ENCODE results near the gene CREB1.

The CREB1 gene

DNA sequence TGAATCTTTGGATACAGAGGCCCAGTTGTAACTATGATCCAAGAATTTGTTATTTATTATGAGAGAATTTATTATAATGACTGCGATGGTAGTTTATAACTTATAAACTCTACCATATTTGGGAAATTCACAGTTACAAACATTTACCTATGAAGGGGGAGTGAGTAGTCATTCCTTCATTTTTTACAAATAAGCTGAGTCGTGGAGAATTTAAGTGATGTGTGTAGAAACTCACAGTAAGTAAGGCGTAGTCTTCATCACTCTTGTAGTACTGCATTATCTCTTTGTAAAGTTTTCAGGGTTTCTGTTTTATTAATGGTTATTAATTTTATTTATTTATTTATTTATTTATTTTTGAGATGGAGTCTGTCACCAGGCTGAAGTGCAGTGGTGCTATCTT is 13.5 kb downstream of the CREB1 start:
- DNase-seq, result no peak

DNA sequence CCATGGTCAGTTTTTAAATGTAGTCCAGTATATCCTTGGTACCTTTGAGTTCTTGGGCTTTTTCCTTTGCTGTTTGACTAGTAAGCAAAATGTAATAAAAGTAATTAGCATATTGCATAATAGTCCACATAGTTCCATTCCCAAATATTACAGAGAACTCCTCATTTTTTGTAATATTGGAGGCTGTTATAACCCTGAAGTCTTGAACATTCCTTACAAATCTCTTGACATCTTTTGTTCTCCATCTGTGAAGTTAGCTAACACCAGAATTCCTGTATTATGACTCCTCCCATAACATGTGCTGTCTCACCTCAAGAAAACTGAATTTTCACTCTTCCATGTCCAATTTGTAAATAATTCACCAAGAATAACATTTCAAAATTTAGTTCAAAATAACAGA is 17.1 kb downstream of the CREB1 start:
- no peak for DNase-seq

DNA sequence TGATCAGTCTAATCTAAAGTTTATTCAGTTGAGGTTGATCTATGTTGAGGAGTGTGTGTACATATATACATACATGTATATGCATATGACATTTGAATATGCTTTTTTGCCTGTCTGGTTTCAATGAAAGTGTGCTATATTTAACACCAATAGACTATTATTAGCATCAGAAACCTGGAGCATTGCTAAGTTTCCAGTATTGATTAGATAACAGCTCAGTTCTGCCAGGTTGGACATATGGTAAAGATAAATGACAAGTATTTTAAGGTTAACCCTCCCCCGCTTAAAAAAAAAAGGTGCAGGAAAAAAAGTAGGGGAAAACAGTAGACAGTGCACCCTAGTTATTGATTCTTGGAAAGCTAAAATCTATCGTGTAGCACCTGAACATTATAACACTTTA is 19.4 kb downstream of the CREB1 start:
- no peak for DNase-seq

DNA sequence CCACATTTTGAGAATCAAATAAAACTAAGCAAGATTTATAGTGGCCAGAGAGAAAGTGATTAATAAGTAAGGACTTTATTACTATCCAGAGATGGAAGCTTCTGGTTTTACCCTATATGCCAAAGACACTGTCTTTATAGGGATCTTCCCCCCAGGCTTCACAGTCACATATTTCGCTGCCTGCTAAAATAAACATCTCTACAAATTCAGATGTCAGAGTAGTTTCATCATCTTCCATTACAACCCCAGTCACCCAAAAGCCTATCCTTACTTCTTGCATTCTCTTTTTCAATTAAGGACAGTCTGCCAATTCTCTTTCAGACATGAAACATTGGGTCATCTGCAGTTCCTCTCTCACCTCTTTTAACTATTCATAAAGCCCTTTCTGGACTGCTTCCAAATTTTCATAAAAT is 28.3 kb downstream of the CREB1 start:
- DNase-seq, result peak in 2 of 4 experiments; percentile 23 to 38

DNA sequence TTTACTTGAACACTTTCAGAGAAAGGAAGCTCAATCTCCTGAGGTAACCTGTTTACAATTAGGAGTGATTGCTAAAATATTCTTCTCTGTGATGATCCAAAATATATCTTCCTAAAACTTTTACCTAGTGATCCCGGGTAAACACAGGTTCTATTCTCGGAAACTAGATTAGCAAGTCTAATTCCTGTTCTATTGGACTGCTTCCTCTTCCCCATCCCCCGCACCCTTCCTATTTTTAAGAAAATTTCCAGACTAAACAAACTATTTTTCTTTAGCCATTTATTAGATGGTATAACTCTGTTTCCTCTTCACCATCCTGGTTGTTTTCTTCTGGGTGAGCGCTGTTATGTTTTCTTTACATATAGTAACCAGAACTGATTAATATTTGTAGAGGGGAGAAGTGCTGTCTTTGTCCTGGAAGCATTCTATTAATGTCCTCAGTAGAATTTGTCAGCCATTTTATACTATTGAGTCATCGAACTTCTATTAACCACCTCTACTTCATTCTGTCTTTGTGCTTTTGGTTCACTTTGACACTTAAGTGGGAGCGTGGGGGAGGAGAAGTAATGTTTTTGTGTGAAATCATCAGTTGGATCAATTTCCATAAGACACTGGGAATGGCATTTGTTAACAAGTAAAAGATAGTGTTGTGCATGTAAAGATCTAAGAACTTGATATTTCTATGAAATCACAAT is 31.8 kb downstream of the CREB1 start:
- DNase-seq, result peak in 1 of 4 experiments; percentile 33

DNA sequence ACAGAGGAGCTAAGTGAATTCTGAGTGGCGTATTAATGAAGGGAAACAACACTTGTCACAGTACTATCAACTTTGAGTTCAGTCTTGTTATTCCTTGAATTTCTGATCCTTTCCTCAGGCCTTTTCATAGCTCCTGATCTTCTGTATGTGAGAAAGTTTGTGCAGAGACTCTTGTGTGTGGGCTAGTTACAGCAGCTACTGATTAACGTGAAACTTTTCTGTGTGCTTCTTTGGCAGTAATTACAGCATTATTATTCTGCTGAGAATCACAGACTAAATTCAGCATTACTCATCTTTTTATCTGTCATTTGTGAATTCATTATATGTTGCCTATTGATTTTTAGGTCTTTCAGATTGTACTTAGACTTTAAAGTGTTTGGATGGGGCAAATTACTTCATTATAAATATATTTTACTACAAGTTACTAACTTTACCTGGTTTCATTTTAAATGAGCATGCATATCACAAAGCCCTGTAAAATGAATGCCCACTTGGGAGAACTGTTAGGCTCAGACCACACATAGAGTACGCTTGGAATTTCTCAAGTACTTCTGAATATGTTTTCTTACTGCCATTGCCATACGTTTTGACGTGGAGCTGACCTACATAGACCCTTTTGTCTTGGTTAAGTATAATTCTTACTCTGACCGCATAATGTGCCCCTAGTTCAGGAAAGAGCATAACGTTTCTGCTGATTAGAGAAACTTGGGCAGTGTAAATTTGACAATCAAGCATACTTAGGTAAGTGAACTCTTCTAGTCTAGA is 36.2 kb downstream of the CREB1 start:
- DNase-seq, result no peak

DNA sequence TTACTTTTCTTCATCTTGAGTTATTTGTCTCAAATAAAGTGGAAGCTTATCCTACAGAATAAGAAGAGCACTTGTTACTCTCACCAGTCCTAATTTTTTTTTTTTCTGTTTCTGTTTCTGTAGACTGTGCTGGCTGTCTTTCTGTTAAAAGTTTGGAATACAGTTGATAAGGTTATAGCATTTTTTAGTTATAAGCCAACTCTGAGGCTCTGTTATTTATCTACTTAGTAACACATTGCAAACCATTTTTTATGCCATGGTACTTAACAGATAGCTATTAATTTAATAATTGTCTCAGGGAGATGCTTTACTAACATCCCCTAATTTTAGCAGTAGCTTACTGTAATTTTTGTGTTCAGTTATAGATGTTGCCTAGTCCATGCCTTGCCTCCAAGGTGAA is 37.9 kb downstream of the CREB1 start:
- DNase-seq, result no peak

DNA sequence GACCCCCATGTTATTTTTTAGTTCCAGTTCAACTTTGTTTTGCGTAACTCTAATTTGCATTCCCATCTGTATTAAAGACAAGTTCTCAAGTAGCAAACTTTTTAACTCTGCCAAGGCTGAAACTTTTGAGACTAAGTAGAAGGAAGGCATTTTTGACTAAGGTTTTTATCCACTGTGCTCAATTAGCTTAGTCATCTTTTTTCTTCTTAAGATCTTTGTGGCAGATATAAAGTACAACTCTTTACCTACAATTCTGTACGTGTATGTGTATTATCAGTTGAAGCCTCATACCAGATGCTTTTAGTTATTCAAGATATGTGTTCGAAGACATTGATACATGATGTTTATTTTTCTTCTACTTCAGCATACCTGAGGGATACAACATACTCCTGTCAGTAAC is 41.6 kb downstream of the CREB1 start:
- DNase-seq, result no peak

DNA sequence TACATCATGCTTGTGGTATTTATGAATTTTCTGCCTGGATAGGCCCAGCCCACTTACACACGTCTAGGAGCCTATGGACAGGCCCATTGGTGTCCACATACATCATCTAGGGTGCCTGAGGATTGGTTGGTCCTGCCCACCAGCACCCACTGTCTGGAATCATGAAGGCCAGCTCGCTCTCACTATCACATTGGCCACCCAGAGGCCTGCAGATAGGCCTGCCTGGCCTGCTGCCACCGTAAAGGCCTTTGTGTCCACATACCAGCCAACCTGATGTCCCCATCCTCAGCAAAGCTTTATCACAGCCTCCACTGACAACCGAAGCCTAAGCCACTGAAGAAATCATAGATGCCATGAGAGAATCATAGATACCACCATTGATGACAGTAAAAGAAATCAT is 55.2 kb downstream of the CREB1 start:
- no peak for DNase-seq

DNA sequence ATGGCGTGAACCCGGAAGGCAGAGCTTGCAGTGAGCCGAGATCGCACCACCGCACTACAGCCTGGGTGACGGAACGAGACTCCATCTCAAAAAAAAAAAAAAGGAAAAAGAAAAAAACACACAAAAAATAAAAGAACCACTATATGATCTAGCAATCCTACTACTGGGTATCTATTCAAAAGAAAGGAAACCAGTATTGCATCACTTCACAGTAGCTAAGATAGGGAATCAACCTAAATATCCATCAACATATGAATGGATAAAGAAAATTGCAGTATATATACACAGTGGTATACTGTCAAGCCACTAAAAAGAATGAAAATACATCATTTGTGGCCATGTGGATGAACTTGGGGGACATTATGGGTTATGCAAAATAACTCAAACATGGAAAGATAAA is 57.5 kb downstream of the CREB1 start:
- no peak for DNase-seq

DNA sequence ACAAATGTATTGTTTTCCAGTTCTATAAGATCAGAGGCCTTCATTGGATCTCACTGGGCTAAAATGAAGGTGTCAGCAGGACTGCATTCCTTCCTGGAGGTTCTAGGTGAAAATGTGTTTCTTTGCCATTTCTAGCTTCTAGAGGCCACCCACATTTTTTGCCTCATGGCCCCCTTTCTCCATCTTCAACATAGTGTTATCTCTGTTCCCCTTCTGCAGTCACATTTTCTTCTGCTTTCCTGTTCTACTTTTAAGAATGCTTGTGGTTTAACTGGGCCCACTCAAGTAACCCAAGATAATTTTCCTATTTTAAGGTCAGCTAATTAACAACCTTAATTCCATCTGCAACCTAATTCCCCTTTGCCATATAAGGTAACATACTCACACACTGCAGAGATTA is 59.4 kb downstream of the CREB1 start:
- DNase-seq, result no peak

DNA sequence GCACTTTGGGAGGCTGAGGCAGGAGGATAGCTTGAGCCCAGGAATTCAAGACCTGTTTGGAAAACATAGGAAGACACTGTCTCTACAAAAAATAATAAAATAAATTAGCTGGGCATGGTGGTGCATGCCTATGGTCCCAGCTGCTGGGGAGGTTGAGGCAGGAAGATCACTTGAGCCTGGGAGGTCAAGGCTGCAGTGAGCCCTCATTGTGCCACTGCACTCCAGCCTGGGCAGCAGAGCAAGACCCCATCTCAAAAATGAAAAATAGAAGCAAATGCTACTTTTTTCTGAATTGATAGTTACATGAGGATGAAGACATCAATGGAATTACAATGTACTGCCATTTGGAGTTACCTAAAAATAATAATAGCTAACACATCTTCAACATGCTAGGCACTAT is 63.5 kb downstream of the CREB1 start:
- DNase-seq, result no peak

DNA sequence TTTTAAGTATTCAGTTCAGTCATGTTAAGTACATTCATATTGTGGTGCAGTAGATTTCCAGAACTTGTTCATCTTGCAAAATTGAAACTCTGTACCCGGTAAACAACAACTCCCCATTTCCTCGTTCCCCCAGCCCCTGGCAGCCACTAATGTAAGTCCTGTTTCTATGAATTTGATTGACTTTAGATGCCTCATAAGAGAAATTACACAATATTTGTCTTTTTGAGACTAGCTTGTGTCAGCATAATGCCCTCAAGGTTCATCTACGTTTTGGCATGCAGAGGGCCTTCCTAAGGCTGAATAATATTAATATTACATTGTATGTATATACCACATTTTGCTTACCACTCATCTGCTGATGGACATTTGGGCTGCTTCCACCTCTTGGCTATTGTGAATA is 64.5 kb downstream of the CREB1 start:
- DNase-seq, result peak in 1 of 4 experiments; percentile 15

DNA sequence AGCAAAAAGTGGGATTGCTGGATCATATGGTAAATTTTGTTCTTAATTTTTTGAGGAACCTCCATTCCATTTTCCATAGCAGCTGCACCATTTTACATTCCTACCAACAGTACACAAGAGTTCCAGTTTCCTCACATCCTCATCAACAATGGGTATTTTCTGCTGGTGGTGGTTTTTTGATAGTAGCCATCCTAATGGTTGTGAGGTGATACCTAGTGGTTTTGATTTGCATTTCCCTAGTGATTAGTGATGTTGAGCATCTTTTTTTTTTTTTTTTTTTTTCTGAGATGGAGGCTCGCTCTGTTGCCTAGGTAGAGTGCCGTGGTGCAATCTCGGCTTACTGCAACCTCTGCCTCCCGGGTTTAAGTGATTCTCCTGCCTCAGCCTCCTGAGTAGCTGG is 65.0 kb downstream of the CREB1 start:
- DNase-seq, result no peak

DNA sequence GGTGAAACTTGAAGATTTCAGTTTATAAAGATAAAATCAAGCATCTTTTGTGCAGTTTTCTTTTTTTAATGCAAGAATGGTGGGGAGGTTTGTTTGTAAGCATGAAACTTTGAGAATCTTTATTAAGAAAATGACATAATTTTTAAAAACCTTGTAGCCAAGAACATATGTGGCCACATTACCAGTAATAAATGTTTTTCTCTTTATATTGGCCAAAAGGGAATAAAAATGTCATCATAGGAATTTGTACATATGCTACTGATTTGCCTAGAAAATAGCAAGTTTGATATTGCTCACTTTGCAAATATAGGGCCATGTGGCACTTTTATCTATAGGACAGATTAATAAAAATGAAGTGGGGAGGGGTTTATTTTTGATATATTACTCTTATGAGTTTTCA is 69.9 kb downstream of the CREB1 start:
- DNase-seq, result no peak

DNA sequence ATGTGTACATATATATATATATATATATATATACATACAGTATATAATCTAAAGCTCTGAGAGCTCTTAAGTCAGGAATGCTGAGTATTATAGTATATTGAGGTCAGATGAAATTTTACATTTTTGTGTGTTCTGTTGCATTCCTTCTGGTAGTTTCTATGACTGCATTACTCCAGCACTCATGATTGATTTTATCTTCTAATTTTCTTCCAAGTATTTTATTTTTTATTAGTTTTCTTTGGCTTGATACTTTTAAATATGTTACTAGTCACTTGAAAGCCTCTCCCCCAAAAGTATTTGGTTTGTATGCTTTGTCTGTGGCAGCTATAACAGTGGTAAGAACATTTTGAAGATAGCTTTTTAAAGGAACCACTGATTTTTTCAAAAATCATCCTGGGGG is 70.5 kb downstream of the CREB1 start:
- DNase-seq, result no peak

DNA sequence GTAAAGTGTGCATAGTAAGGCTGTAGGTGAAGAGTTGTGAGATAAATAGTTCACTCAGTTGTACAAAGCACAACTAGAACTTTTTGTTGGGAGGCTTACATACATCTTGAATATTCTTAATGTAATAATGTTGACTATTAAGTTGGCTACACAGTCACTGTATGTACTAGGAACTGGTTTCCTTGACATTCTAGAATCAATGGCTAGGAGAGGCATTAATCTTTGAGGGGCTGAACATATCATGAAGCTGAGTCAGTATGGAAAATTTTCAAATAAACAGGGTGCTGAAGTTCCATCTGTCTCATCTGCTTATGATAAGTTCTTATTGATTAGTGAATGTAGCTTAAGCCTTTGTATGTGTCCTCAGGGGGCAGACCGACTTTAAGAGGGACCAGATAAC is 72.0 kb downstream of the CREB1 start:
- no peak for DNase-seq

DNA sequence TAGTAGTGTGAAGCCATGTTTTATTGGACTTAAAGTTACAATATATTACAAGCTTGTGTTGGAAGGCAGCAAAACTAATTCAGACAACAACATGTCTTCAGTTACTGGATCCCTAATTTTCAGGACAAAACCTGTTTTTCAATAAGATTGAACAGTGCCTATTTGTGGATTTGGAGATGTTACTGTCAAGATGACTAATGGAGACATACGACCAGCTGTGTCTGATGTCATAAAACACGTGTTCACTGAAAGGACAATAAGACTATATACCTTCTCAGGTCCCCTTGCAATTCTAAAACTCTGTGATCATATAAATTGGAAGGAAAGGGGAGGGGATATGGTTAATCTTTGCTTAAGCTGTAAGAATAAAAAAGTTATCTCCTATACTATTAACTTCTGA is 73.7 kb downstream of the CREB1 start:
- no peak for DNase-seq

DNA sequence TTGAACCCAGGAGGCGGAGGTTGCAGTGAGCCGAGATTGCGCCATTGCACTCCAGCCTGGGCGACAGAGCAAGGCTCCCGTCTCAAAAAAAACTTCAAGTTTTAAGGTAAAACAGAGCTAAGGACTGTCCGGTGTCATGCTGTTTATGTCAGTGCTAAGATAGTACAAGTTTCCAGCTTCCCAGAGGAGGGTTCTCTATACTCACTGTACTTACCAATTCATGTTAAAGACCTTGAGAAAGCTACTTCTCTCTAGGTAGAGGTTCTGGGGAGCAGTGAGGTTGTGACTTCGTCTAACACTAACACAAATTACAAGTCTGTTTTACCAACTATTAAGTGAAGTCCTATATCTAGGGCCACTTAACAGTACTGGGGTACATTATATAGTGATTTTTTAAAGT is 76.6 kb downstream of the CREB1 start:
- DNase-seq, result no peak

DNA sequence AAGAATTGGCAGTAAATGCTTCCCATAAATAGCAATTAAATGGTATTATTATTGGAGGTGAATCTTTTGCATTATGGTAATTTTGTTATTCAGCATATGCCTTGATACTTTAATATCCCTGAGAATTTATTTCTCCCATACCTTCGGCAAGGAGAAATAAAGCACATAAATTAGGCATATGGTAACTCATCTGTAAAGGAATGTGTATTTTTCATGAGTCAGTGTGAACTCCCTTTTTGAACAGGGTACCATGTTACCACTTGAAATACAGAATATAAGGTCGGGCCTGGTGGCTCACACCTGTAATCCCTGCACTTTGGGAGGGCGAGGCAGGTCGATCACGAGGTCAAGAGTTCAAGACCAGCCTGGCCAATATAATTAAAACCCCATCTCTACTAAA is 77.1 kb downstream of the CREB1 start:
- no peak for DNase-seq

DNA sequence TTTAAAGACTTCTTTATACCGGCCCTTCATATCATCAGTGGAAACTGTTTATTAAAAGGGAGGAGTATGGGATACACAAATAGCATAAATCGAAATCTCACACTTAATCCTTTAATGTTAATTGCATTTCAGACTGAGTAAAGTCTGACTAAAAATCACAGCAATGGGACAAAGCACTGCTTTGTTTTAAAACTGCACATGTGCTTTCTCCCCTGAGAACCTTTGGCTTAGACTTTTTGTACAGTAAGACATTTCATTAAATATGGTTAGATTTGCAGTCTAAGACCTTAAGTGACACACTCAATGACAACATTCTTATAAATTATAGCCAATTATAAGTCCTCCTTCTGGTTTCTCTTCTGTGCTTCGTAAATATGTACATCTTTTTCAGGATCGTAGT is 83.0 kb downstream of the CREB1 start:
- DNase-seq, result no peak

DNA sequence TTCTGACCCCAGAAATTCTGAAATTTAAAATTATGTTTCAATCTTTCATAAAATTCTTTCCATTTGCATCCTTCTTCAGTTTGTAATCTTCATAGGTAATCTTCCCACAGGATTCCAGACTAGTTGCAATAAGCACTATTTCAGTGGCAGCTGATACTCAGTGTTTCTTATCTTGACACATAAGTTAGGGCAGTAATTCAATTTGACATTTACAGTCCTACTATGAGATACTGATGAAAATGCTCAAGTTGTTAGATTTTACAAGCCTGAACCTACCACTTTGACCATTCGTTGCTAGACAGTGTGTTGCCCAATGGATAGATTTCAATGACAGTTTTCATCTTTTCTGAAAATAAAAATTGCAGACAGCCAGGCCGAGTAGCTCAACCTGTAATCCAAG is 85.1 kb downstream of the CREB1 start:
- no peak for DNase-seq

DNA sequence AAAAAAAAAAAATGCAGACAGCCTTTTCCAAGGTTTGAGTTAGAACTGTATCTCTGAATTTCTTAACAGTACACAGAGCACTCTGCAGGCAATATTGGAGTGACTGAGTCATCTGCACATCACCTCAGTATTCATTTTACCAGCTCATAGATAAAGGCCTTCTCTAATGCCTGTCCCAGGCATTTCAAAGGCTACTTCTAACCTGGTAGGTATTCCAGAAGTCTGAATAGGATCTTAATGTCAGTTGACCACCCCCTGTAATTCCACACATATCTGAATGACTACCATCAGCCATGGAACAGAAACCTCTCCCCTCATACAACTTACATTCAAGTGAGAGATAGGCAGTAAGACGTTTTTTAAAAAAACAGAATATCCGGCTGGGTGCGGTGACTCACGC is 86.4 kb downstream of the CREB1 start:
- DNase-seq, result no peak

DNA sequence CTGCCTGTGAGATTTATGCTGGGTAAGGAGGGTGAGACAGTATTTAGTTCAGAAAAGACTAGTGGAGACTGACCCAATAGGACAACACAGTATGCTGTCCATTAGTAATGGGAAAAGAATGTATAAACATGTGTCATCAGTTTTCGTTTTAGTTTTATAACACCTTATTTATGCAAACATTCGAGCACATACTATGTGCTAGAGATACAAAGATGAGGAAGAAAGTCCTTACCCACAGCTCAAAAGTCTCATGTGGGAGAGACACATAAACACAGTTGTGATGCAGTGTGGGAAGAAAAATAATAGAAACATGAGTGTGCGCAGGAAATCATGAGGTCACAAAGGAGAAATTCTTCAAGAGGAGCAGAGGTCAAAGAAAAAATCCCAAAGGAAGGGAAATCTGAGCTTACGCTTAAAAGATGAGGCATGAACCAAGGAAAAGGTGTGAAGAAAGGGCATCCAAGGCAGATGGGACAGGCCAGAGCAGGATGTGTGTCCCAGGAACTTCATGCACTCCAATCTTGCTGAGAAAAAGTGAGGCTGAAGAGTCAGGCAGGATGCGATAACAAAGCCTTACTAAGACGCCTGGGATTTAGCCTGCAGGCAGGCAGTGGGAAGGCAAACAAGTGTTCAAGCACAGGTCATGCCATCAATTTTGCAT is 87.4 kb downstream of the CREB1 start:
- no peak for DNase-seq

Data from suppressor macrophage (primary cell).